NB4 (cell line): ENCODE results near the gene WNT9A.

Experiments used
- CTCF ChIP-seq: IDR thresholded peaks from one replicate; pipeline ENCODE4 v1.5.1; 2012; ENCODE audit warnings: low read depth, low read length
- MAX ChIP-seq: IDR thresholded peaks from 2 replicates; pipeline ENCODE4 v1.6.1; 2011; ENCODE audit warnings: low read depth, low read length
- POLR2A ChIP-seq: IDR thresholded peaks from 2 replicates; pipeline ENCODE4 v1.6.1; 2011; ENCODE audit warnings: mild to moderate bottlenecking; ENCODE audit not compliant: insufficient read length; ENCODE audit errors: extremely low read depth

GRCh38 chr1:227885135-227885647 is 62.5 kb downstream of the WNT9A start:
- TF ChIP-seq CTCF: no peak
- no peak for TF ChIP-seq POLR2A
- TF ChIP-seq MAX: no peak
